Measurements from ENCODE around the gene BHLHA9.

DNA sequence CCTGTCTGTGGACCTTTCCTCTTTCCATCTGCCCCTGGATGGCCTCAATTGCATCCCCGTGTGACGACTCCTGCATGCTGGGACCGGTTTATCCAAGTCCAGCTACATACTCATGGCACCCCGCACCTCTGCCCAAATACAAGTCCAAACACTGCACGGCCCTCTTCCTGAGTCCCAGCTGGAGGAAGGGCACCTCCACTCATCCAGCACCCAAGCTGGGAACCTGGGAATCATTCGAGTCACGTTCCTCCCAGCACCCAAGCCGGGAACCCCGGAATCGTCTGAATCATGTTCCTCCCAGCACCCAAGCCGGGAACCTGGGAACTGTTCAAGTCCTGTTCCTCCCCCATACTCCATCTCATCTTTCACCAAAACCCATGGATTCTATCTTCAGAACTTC lies 19.5 kb downstream of the BHLHA9 start:
- TF ChIP-seq YY1 (IDR thresholded peaks at IDR 0.05; ENCODE audit: insufficient read depth, insufficient read length) (no peak), ZNF274 (IDR thresholded peaks at IDR 0.05; ENCODE audit: low read depth, low read length) (no peak), SUZ12 (IDR thresholded peaks at IDR 0.05; ENCODE audit: extremely low read depth, insufficient read depth, insufficient read length) (no peak)

Data from NT2/D1 (cell line).